ENCODE data around the gene GABBR2. TPM values are rescaled to one million over a fixed set of nuclear protein-coding genes. Genes with fewer than 3 reads are reported as not detected.

GABBR2 gene
- polyA plus RNA-seq, 1 of the 3 experiments (the other 2 are of a cell fraction) = not detected

DNA sequence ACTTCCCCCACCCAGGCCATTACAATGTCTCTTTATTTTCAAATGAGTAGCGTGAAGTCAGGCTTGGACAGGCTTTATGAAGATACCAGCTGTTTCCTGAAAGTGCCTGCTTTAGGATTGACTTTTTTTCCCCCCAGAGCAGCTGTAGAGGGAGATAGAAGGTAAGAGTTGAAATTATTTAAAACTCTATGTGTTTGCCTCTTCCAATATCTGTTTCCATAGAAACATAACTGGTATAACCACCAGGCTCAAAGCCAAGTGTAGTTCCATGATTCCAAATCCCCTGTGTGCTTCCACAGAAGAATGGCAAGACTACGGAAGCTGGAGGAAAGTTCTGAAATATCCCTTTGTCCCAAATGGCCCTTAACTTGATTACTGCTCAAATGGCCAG is 365.9 kb downstream of the GABBR2 start (continued):
- no peak for TF ChIP-seq TEAD4 (IDR thresholded peaks at IDR 0.05; ENCODE audit: borderline replicate concordance, insufficient read depth)

DNA sequence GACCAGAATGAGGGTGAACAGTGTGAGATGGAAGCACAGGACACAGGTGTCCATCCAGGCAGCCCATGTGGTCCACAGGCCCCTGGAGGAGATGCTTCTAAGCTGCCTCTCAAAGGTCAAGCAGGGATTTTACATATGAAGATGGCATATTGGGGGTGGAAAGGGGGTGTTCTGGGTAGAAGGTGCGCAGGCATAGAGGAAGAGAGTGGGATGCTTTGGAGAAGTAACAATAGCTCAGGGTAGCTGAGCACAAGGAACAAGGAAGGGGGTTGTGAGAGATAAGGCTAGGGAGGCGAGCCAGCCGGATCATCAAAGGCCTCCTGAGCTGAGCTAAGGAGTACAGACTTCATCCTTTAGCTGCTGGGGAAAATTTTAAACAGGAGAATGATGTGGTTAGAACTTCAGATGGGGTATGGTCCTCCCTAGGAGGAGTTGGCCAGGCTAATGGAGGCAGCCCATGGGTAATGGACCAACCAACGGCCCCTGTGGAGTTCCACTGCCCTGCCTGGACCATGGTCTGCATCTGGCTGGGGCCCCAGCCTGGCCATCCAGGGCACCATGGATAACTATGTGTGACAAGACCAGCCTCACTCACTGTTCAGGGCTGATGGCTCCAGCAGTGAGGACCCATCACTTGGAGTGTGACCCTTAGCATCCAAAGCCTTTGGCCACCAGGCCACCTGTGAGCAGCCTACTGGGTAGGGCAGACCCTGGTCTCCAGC is 366.5 kb downstream of the GABBR2 start:
- Histone ChIP-seq H3K4me1 (ENCODE audit: control insufficient read depth in 1 of 2, insufficient read depth in 2 of 2, low read depth in 1 of 2, low read length in 1 of 2) (peaks cover 0 to 2% of the 10 kb centered on the region in 2 experiments; a peak in 1 of 4 replicates), H3K9ac (no peak overlapping the region), H3K79me2 (ENCODE audit: insufficient read depth) (no peaks in the 10 kb centered on the region), H4K20me1 (ENCODE audit: insufficient read depth) (no peaks in the 10 kb centered on the region), H3K27ac (ENCODE audit: low read depth in 2 of 2, low read length in 1 of 2) (no peak overlapping the region), H3K4me3 (ENCODE audit: low read depth in 2 of 2, low read length in 1 of 2) (no peak overlapping the region), H2AFZ (ENCODE audit: low read depth) (no peak overlapping the region), H3K27me3 (ENCODE audit: insufficient read depth) (peaks cover 7% of the 10 kb centered on the region; the same call in 1 of the 2 replicates), H3K4me2 (no peak overlapping the region), H3K36me3 (replicated peaks in 1 of 2; ENCODE audit: control insufficient read depth in 1 of 2, insufficient read depth in 2 of 2, low read length in 1 of 2) (no peaks in the 10 kb centered on the region), H3K9me3 (no peaks in the 10 kb centered on the region), H3F3A (replicated peaks; ENCODE audit: insufficient read depth) (no peaks in the 10 kb centered on the region), H3K9me2 (no peaks in the 10 kb centered on the region)
- ChIA-PET CTCF (interaction anchor here (2.4 kb wide), 1 partner anchor 27 kb away, joined by 10 read pairs; no protein-coding TSS in a partner anchor), POLR2A (no interaction called here)
- no peak for TF ChIP-seq POLR2AphosphoS5 (IDR thresholded peaks at IDR 0.05; ENCODE audit: low read depth, low read length)
- no peak for TF ChIP-seq NFIC (IDR thresholded peaks at IDR 0.05; ENCODE audit: borderline replicate concordance)
- no peak for TF ChIP-seq MEF2A (IDR thresholded peaks at IDR 0.05; ENCODE audit: borderline replicate concordance, low read depth)
- TF ChIP-seq CTCF (IDR thresholded peaks at IDR 0.05) = no peak
- TF ChIP-seq, protein P1, sequence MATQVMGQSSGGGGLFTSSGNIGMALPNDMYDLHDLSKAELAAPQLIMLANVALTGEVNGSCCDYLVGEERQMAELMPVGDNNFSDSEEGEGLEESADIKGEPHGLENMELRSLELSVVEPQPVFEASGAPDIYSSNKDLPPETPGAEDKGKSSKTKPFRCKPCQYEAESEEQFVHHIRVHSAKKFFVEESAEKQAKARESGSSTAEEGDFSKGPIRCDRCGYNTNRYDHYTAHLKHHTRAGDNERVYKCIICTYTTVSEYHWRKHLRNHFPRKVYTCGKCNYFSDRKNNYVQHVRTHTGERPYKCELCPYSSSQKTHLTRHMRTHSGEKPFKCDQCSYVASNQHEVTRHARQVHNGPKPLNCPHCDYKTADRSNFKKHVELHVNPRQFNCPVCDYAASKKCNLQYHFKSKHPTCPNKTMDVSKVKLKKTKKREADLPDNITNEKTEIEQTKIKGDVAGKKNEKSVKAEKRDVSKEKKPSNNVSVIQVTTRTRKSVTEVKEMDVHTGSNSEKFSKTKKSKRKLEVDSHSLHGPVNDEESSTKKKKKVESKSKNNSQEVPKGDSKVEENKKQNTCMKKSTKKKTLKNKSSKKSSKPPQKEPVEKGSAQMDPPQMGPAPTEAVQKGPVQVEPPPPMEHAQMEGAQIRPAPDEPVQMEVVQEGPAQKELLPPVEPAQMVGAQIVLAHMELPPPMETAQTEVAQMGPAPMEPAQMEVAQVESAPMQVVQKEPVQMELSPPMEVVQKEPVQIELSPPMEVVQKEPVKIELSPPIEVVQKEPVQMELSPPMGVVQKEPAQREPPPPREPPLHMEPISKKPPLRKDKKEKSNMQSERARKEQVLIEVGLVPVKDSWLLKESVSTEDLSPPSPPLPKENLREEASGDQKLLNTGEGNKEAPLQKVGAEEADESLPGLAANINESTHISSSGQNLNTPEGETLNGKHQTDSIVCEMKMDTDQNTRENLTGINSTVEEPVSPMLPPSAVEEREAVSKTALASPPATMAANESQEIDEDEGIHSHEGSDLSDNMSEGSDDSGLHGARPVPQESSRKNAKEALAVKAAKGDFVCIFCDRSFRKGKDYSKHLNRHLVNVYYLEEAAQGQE (IDR thresholded peaks at IDR 0.05; ENCODE audit: low read depth, low read length) = no peak
- no peak for DNase-seq
- 48% methylated on average over 4 of the region's 4 CpGs for WGBS (ENCODE audit: low lambda C conversion rate)
